ENCODE measurements around the gene RPL27. TPM values are rescaled to one million over a fixed set of nuclear protein-coding genes. Genes with fewer than 3 reads are reported as not detected.
"Not testable (repeated sequence)": the region's sequence is repeated elsewhere in the genome, so short reads cannot be mapped to it uniquely, and the experiment has no call there.

The RPL27 gene
- total and polyA plus RNA-seq, 8 donors: 842 to 1,820 (median 1,641) TPM

GRCh38 chr17:42953669-42954068 lies 44.5 kb upstream of the RPL27 start:
- peaks cover 0 to 96% of the 10 kb centered on the region in 2 donors for H3K36me3 ChIP-seq
- H3K4me3 ChIP-seq: no peak overlapping the region
- no peak overlapping the region for H3K27ac ChIP-seq
- DNase-seq (peak in 1 of 4 donors; percentile 24), ATAC-seq (peak; percentile 24)
- H3K9me3 ChIP-seq: no peaks in the 10 kb centered on the region
- no peaks in the 10 kb centered on the region for H3K27me3 ChIP-seq
- H3K4me1 ChIP-seq: no peaks in the 10 kb centered on the region
- TF ChIP-seq CTCF (IDR thresholded peaks at IDR 0.05): no peak
- intact Hi-C loops (cut with DNase I): no loop called here

- H3K27ac ChIP-seq: peak within 1 kb of the TSS; percentile 81
- H3K27me3 ChIP-seq: no peaks in the 10 kb centered on the region
- intact Hi-C loops (cut with DNase I): no loop called here
- H3K9me3 ChIP-seq: no peaks in the 10 kb centered on the region
- peaks cover 0 to 28% of the 10 kb centered on the region in 2 donors for H3K36me3 ChIP-seq
- no peak for TF ChIP-seq CTCF (IDR thresholded peaks at IDR 0.05)
- DNase-seq (peak; percentile 91 to 96 (median 94)), ATAC-seq (peak; percentile 97)
- H3K4me1 ChIP-seq: peaks cover 6 to 8% of the 10 kb centered on the region in 2 donors
- peak within 1 kb of the TSS; percentile 66 to 79 for H3K4me3 ChIP-seq
These were observed 33.9 kb upstream of the RPL27 start, which contains the start of gene AARSD1 for GRCh38 chr17:42964161-42964932. AARSD1 (minus strand) TSS chr17:42964454; CDS start chr17:42964440, 14 bp downstream.

GRCh38 chr17:42967925-42968324 lies 30.3 kb upstream of the RPL27 start:
- Histone ChIP-seq H3K36me3 (no peaks in the 10 kb centered on the region), H3K27me3 (no peaks in the 10 kb centered on the region), H3K9me3 (no peaks in the 10 kb centered on the region), H3K27ac (no peak overlapping the region), H3K4me3 (no peak overlapping the region), H3K4me1 (peaks cover 6 to 8% of the 10 kb centered on the region in 2 donors)
- DNase-seq: no peak
- ATAC-seq: no peak
- intact Hi-C loops (cut with DNase I): no loop called here
- TF ChIP-seq CTCF (IDR thresholded peaks at IDR 0.05): no peak

GRCh38 chr17:42969001-42969581 lies 29.1 kb upstream of the RPL27 start:
- ATAC-seq (no peak), DNase-seq (peak in 2 of 4 donors; percentile 77 to 87)
- no peaks in the 10 kb centered on the region for H3K9me3 ChIP-seq
- no peak overlapping the region for H3K27ac ChIP-seq
- H3K36me3 ChIP-seq: no peaks in the 10 kb centered on the region
- intact Hi-C loops (cut with DNase I): no loop called here
- no peak for TF ChIP-seq CTCF (IDR thresholded peaks at IDR 0.05)
- no peaks in the 10 kb centered on the region for H3K4me1 ChIP-seq
- H3K4me3 ChIP-seq: no peak overlapping the region
- H3K27me3 ChIP-seq: no peaks in the 10 kb centered on the region

GRCh38 chr17:42971589-42971988 lies 26.6 kb upstream of the RPL27 start:
- H3K9me3 ChIP-seq: no peaks in the 10 kb centered on the region
- H3K27me3 ChIP-seq: no peaks in the 10 kb centered on the region
- no peak overlapping the region for H3K4me3 ChIP-seq
- intact Hi-C loops (cut with DNase I): no loop called here
- H3K4me1 ChIP-seq: no peaks in the 10 kb centered on the region
- TF ChIP-seq CTCF (IDR thresholded peaks at IDR 0.05): no peak
- no peak for DNase-seq
- no peaks in the 10 kb centered on the region for H3K36me3 ChIP-seq
- H3K27ac ChIP-seq: no peak overlapping the region
- ATAC-seq: no peak

GRCh38 chr17:42973323-42973722 lies 24.9 kb upstream of the RPL27 start:
- H3K27me3 ChIP-seq; intact Hi-C loops (cut with DNase I); H3K4me3 ChIP-seq; H3K27ac ChIP-seq; ATAC-seq; DNase-seq; H3K36me3 ChIP-seq; H3K9me3 ChIP-seq; H3K4me1 ChIP-seq: not testable (repeated sequence)

Data from left lung (tissue), 10 donors.